OCI-LY7 (cell line): ENCODE measurements around the gene ARHGAP26. TPM values are rescaled to one million over a fixed set of nuclear protein-coding genes. Genes with fewer than 3 reads are reported as not detected.

Experiments used
- BruUV-seq: library from RNA; stranded (reverse); fragments of 400-500 nt; replicated peaks from 2 replicates; lab custom pipeline; 2021; lab: Mats Ljungman, UMichigan
- CTCF ChIA-PET: fragments of 300-600 bp; sonication (Branson Sonifier 250); formaldehyde crosslinking; loops from one replicate; lab custom pipeline; 2022; ENCODE audit warnings: antibody characterized with exemption; ENCODE audit not compliant: unreplicated experiment; lab: Charles Lee
- POLR2A ChIA-PET: fragments of 300-600 bp; sonication (Branson Sonifier 250); formaldehyde crosslinking; loops from one replicate; lab custom pipeline; 2022; ENCODE audit warnings: antibody characterized with exemption; lab: Charles Lee
- DNase-seq: peaks from one replicate; pipeline ENCODE4 v3.0.0-alpha.2; 2015; ENCODE audit warnings: low spot score
- H2AFZ ChIP-seq: fragments of 200-600 bp; sonication (generic), shearing (Covaris generic); 2 replicates; pipeline ENCODE4 v1.6.1; 2014; ENCODE audit warnings: mild to moderate bottlenecking, antibody characterized with exemption, low read length, moderate library complexity
- H3K27ac ChIP-seq: fragments of 200-600 bp; sonication (generic); 2 replicates; pipeline ENCODE4 v1.5.1; 2014; ENCODE audit warnings: mixed run types, low read depth, mild to moderate bottlenecking, moderate library complexity, low read length, inconsistent platforms; ENCODE audit not compliant: poor library complexity, severe bottlenecking
- H3K36me3 ChIP-seq: fragments of 200-600 bp; sonication (generic); 2 replicates; pipeline ENCODE4 v1.6.1; 2014; ENCODE audit warnings: mild to moderate bottlenecking, antibody characterized with exemption, low read length, moderate library complexity, mixed read lengths; ENCODE audit not compliant: insufficient read depth
- H3K4me1 ChIP-seq: fragments of 200-600 bp; sonication (generic); 2 replicates; pipeline ENCODE4 v1.5.1; 2014; ENCODE audit warnings: mild to moderate bottlenecking, low read length; ENCODE audit not compliant: insufficient read depth, poor library complexity, severe bottlenecking
- H3K4me2 ChIP-seq: fragments of 200-600 bp; sonication (generic); 2 replicates; pipeline ENCODE4 v1.6.1; 2014; ENCODE audit warnings: mild to moderate bottlenecking, low read length
- H3K4me3 ChIP-seq: fragments of 200-600 bp; sonication (generic); 2 replicates; pipeline ENCODE4 v1.5.1; 2014; ENCODE audit warnings: mild to moderate bottlenecking, low read depth, low read length; ENCODE audit not compliant: poor library complexity, severe bottlenecking
- H3K79me2 ChIP-seq: fragments of 200-600 bp; sonication (generic); 2 replicates; pipeline ENCODE4 v1.6.1; 2016; ENCODE audit warnings: low read depth, mild to moderate bottlenecking, low read length, moderate library complexity, mixed read lengths; ENCODE audit not compliant: insufficient read depth
- H3K9me2 ChIP-seq: fragments of 200-600 bp; sonication (generic); 2 replicates; pipeline ENCODE4 v1.6.1; 2016; ENCODE audit warnings: mild to moderate bottlenecking, low read length, mixed read lengths; ENCODE audit not compliant: insufficient read depth
- H3K9me3 ChIP-seq: fragments of 200-600 bp; sonication (generic); 2 replicates; pipeline ENCODE4 v1.6.1; 2014; ENCODE audit warnings: mild to moderate bottlenecking, mixed run types, low read length, mixed read lengths
- H4K20me1 ChIP-seq: fragments of 200-600 bp; sonication (generic); 2 replicates; pipeline ENCODE4 v1.6.1; 2014; ENCODE audit warnings: mild to moderate bottlenecking, antibody characterized with exemption, low read length, moderate library complexity, mixed read lengths; ENCODE audit not compliant: insufficient read depth
- CTCF ChIP-seq: fragments of 200-600 bp; sonication (generic); conservative IDR thresholded peaks from 2 replicates; pipeline ENCODE4 v1.5.1; 2014; ENCODE audit warnings: mild to moderate bottlenecking, antibody characterized with exemption, low read length, moderate library complexity, mixed read lengths
- EZH2phosphoT487 ChIP-seq: fragments of 200-600 bp; sonication (generic); IDR thresholded peaks from 2 replicates; pipeline ENCODE4 v1.6.1; 2018; ENCODE audit warnings: low read depth, borderline replicate concordance, mild to moderate bottlenecking, mixed run types, antibody characterized with exemption, low read length, moderate library complexity, mixed read lengths
- intact Hi-C: fragments of 100-400 bp; cut with micrococcal nuclease; formaldehyde crosslinking; loops from one replicate; pipeline ENCODE4 v1.10.0; 2022; ENCODE audit not compliant: unreplicated experiment
- total RNA-seq, 2 experiments: library from RNA; depleted of rRNA in 1 of 2; stranded (reverse); fragments of >200 nt in 1 of 2; shearing (Covaris generic) in 1 of 2; gene quantifications; 2 replicates each; pipeline ENCODE4 v1.2.3, GENCODE V29; 2014 to 2022

The ARHGAP26 gene
- total RNA-seq, 2 experiments from 2014 or later: 7.0 to 19.1 TPM

GRCh38 chr5:142796492-142797109 is 26.4 kb downstream of the ARHGAP26 start:
- Histone ChIP-seq H3K4me2 (no peak overlapping the region), H3K4me1 (peaks cover 38% of the 10 kb centered on the region), H3K4me3 (no peak overlapping the region), H3K79me2 (0 out of 2 replicates have a peak, but pooled peaks cover 4% of the 10 kb centered on the region), H2AFZ (no peak overlapping the region), H3K9me3 (no peaks in the 10 kb centered on the region), H3K9me2 (no peaks in the 10 kb centered on the region), H4K20me1 (no peaks in the 10 kb centered on the region), H3K36me3 (no peaks in the 10 kb centered on the region), H3K27ac (no peak overlapping the region)
- ChIA-PET POLR2A (interaction anchor here (2.5 kb wide), 1 partner anchor 12 kb away, joined by 9 read pairs; no protein-coding TSS in a partner anchor), CTCF (interaction anchor here (1.2 kb wide), 1 partner anchor 18 kb away, joined by 3 read pairs; no protein-coding TSS in a partner anchor)
- TF ChIP-seq EZH2phosphoT487 (no peak), CTCF (no peak)
- BruUV-seq: no TSS peak
- intact Hi-C loops: no loop called here
- DNase-seq: no peak

- Histone ChIP-seq H3K4me1 (peaks cover 46% of the 10 kb centered on the region), H3K79me2 (0 out of 2 replicates have a peak, but pooled peaks cover 4% of the 10 kb centered on the region), H3K4me2 (no peak overlapping the region), H3K4me3 (no peak overlapping the region), H3K9me3 (no peaks in the 10 kb centered on the region), H3K9me2 (no peaks in the 10 kb centered on the region), H2AFZ (no peak overlapping the region), H4K20me1 (no peaks in the 10 kb centered on the region), H3K36me3 (no peaks in the 10 kb centered on the region), H3K27ac (no peak overlapping the region)
- intact Hi-C loops: no loop called here
- no peak for DNase-seq
- TF ChIP-seq EZH2phosphoT487: no peak
- no peak for TF ChIP-seq CTCF
- POLR2A ChIA-PET: interaction anchor here (0.7 to 2.5 kb wide), 2 partner anchors 11 to 73 kb away, joined by 3 to 9 read pairs; no protein-coding TSS in a partner anchor
- BruUV-seq: no TSS peak
- CTCF ChIA-PET: interaction anchor here (0.6 to 1.2 kb wide), 2 partner anchors 19 to 26 kb away, joined by 3 read pairs; no protein-coding TSS in a partner anchor
Measured at GRCh38 chr5:142797420-142797819, 27.2 kb downstream of the ARHGAP26 start.
